Islet of Langerhans (tissue), 1 donor: ENCODE results near the gene HMCN2.

Source experiments
- FAIRE-seq: peaks from one replicate; lab custom pipeline; 2011; peaks lifted over from hg19 to GRCh38; lab: Jason Lieb, UNC

Gene HMCN2

GRCh38 chr9:130309689-130310455, 44.3 kb downstream of the HMCN2 start:
- no peak for FAIRE-seq

DNA sequence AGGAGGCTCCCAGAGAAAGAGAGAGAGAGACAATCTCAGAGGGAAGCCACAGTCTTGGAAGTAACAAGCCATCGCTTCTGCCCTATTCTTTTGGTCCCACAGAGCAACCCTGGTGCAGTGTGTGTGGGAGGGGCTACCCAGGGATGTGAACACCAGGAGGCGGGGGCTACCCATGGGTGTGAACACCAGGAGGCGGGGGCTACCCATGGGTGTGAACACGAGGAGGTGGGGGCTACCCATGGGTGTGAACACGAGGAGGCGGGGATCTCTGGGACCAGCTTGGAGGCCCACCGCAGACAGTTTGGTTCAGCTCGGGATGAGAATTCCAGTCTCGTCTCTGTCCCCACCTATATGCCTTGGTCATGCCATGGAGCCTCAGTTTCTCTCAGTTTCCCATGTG, 44.9 kb downstream of the HMCN2 start:
- FAIRE-seq, result no peak

- no peak for FAIRE-seq
Observed at GRCh38 chr9:130311003-130311402, 45.4 kb downstream of the HMCN2 start.

DNA sequence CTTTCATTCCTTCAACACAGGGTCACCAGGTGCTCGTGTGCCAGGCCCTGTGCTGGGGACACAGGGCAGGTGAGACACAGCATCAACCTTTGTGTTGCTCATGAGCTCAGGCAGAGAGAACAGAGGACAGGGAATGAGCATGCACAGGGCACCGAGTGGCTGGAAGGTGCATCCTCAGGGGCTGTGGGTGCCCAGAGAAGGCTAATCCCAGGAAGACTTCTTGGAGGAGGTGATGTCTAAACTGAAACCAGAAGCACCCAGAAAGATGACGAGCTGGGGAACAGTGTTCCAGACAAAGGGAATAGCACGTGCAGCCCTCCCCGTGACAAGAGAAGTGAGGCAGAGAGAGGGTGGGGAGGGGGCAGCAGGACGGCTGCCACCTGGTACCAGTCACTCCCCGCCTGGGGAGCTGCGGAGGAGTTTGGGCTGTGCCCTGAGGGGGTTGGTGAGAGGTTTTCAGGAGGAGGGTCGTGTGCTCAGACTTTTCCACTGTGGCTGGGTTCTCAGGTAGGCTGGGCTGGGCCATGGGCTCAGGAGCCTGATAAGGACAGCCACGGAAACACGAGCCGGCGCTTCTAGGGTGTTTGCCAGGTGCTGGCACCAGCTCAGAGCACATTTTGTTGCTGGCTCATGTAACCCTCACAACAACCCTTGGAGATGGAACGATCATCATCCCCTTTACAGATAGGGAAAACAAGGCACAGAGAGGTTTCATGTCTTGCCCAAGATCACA, 46.0 kb downstream of the HMCN2 start:
- FAIRE-seq, result no peak

DNA sequence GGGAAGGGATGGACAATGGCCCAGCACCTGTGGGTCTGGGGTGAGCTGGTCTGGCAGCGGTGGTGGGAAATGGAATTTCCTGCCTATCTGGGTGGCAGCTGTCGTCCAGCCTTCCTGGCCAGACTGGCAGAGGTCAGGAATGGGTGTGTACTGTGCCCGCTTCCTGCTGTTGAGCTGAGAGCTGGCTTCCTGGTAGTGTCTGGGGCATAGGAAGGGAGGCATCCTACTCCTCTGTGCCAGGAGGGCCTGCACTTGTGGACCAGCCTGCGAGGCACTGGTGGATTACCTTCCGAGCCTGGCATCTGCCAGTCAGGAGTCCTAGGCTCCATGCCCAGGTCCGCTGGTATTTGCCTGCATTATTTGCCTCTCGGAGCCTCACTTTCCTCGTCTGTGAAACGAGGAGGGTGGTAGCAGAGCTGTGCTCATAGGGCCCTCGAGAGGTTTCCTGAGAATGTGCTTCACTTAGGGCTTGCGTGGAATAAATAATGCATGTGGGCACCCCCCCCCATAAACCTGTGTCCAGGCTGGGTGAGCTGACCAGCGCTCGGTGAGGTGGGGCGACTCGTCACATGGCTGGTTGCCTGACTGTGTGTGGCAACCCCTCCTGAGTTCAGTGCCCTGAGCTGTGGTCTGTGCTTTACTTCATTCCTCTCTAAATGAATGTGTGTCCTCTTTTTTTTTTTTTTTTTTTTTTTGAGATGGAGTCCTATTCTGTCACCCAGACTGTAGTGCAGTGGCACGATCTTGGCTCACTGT, 47.7 kb downstream of the HMCN2 start:
- FAIRE-seq, result no peak

- no peak for FAIRE-seq
Observed at GRCh38 chr9:130315446-130316226, 50.1 kb downstream of the HMCN2 start.

DNA sequence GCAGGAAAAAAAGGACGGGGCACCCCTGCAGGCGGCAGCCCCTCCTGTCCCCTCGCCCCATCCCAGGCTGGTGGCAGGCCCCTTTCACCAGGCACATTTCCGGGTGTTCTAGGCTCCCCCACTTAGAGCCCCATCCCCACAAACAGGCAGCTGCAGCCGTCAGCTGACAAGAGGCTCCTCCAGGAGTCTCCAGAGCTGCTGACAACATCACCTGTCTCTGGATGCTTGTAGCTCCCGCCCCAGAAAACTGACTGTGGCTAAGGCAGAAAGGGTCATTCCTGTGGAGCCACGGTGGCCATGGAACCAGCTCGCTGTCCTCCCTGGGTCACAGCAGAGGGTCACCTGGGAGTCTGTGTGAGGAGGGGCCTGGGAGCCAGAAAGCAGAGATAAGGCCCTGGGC, 50.9 kb downstream of the HMCN2 start:
- FAIRE-seq, result no peak

DNA sequence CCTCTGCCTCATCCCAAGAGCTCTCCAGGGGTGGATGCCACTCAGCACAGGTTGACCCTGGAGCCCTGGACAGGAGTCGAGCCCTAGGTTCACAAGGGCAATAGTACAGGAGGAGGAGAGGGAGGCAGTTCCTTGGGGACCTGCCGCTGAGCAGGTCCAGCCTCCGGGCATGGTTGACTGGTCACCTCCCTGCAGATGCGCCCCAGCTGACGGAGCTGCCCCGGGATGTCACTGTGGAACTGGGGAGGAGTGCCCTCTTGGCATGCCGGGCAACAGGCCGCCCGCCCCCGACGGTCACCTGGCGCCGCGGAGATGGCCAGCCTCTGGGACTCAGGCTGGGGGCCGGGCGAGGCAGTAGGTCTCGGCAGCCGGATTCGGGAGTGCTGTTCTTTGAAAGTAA, 53.7 kb downstream of the HMCN2 start:
- FAIRE-seq, result no peak

- FAIRE-seq, result no peak
Observed at GRCh38 chr9:130319944-130320712, 54.6 kb downstream of the HMCN2 start.

DNA sequence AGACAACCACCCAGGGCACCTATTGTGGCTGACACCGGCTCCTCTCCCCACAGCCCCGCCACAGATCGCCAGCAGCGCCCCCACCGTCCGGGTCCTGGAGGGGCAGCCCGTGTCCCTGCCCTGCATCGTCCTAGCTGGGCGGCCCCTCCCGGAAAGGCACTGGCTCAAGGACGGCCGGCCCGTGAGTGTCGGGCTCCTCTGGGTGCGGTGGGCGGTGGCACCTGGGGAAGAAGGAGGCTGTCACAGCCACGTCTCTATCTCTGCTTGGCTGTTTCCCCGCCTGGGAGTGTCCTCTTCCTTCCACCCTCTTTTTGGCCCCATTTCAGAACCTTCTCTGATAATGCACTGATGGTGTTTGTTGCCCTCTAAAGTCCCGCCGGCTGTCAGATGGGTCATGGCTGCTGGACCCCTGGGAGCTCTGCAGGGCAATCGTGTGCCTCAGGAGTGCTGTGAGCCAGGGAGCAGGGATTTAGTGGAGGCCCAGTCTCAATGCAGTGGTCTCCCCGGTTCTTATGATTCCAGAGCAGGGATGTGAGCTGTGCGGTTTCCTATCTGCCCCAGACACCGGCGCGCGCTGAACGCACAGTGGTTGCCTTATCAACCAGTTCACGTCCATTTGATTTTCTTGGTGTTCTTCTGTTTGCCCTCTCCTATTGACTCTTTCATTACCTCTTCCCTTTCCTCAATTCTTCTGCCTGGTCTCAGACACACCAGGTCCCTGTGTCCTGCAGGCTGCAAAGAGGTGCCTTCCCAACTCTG, 55.3 kb downstream of the HMCN2 start:
- FAIRE-seq, result no peak

DNA sequence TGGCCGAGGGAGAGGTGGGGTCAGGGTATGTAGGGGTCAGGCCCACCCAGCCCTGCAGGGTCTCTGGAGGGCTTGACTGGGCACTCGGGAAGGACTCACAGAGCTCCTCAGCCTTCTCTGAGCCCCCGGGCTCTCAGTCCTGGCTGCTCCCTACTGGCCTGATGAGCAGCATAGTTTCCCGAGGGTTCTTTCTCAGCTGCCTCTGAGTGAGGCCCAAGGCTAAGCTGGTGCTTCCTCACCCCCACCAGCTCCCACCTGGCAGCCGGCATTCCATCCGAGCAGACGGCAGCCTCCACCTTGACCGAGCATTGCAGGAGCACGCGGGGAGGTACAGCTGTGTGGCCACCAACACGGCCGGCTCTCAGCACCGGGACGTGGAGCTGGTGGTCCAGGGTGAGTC, 56.0 kb downstream of the HMCN2 start:
- FAIRE-seq, result no peak

DNA sequence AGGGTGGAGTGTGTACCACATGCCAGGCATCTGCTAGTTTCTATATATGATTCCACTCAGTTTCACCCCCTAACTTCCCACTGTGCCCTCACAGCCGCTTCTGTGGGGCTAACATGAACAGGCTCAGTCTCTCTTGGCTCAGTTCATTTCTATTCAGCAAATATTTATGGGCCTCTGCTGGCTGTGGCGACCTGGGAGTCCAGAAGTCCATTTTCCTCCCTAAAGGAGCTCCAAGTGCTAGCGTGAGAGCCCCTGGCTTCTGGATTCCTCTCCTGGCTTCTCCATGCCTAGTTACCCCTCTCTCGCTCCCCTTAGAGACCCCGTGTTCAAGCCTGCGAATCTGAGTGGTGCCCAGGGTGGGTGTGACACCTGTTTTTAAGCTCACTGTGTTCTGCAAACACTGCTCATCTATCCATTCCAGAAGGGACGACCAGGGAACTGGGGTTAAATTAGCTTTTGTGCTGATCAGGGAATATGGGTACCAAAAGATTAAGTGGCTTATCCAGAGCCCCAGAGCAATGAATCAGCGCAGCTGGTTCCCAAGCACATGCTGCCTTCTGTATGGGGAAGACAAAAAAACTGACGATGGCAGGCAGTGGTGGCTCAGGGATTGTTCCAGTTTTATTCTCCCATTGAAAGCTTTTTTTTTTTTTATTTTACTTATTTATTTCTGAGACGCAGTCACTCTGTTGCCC, 57.6 kb downstream of the HMCN2 start:
- no peak for FAIRE-seq

DNA sequence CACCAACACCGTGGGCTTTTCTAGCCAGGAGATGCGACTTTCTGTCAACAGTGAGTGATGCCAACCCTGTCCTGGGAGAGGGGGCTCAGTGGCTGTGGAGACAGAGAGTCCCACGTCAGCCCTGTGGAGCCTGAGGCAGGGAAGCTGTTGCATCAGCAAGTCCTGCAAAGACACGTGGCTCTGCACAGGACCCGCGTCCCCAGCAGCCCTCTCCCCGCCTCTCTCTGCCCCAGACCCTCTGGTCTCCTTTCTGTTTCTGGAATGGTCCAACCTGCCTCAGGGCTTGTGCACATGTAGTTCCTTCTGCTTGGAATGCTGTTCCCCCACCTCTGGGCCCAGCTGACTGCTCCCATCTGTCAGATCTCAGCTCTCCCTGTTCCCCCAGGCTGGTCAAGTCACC, 60.4 kb downstream of the HMCN2 start:
- no peak for FAIRE-seq

- no peak for FAIRE-seq
Observed at GRCh38 chr9:130327070-130327780, 61.7 kb downstream of the HMCN2 start.

DNA sequence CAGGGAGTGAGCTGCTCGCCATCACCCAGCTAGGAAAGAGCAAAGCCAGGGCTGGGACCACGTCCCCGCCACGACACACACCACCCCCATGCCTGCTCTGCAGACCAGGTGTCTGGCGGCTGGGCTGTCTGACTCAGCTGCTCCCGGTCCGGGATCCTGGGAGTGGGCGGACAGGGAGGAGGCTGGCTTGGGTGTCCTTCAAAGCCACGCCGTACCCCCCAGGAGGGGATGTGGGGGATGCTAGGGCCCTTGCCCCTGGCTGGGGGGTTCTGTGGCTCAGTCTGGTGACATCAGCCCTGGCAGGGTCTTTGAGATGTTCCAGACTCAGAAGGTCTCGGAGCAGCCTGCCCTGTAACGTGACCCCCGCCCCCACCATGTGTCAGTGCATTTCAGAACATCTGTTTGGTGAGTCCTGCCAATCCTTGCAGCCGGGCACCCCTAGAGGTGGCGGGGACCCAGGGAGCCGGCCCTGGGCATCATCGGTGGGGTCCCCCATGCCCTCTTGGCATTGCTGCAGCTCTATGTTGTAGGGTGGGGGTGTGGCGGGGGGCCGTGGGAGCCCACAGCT, 62.3 kb downstream of the HMCN2 start:
- no peak for FAIRE-seq

DNA sequence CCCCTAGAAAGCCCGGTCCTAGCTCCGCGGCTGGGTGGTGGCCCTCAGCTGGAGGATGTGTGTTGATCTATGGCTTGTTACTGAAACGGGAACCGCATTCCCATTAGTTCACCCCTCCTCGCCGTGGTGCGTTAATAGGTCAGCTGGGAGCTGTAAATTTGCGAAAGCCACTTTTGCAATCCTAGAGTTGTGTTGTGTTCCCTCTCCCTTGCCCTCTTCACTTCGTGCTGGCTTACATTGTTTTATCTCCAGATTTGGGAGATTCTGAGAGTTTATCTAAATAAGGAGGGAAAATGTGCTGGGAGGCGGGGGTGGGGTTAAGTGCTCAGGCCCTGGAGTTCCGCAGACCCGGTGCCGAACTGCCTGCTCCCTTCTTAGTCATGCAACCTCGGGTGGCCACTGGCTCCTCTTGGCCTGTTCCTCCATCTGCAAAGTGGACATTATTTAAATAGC, 62.8 kb downstream of the HMCN2 start:
- FAIRE-seq, result no peak

- no peak for FAIRE-seq
Observed at GRCh38 chr9:130329061-130329460, 63.5 kb downstream of the HMCN2 start.

DNA sequence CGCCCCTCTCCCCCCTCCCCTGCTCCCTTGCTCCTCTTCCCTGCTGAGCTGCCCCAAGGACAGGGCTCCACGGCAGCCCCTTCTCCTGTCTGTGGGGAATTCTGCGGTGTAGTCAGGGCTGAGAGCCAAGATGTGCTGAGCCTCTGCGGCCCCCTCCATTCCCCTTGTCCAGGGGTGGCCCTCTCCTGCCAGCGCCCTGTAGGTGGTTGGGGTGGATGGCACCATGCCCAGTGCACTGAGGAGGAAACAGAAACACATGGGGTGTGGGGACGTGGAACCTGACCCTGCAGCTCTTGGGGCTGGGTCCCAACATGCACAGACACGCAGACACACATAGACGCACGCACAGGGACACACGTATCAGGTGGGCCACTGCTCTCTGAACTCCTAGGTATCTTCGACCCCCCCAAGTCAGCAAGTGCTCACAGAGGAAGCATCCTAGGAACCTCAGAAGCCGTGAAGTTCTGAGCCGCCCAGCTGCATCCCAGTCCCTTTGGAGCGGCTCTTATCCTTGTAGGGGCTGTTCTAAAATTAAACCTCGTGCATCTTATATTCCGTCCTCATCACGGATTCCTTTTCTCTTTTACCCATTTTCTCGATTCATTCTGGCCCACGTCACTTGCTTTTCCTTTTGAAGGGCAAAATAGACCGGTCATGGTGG, 64.8 kb downstream of the HMCN2 start:
- no peak for FAIRE-seq

DNA sequence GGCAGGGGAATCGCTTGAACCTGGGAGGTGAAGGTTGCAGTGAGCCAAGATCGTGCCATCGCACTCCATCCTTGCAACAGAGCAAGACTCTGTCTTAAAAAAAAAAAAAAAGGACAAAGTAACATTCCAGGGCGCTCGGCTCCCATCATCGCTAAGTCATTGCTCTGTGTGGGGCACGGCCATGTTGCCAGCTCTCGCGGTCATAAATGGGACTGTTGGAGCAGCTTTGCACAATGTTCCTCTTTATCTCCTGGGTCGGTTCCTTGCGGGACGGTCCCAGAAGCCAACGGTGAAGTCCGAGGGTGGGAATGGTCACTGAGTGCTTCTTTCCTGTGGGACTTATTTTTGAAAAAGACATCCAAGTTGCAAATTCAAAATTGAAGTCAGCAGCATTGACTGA, 65.5 kb downstream of the HMCN2 start:
- no peak for FAIRE-seq
